Measurements from ENCODE around the gene CABCOCO1.

DNA sequence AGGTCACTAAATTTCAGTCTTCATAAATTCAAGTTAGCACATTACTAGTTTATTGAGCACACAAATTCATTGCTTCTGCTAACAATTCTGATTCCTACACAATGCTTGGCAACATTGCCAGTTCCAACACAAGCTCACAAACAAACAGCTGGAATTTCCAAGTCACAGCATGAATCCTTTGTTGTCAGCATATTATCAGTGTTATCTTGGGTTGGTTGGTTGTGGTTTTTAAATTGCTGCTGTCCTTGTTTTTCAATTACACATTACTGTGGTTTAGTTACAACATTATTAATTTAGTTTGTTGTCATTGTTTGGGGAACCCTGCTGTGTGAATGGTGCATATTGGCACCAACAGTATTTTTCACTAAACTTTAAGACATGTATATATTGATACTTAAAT, 152.8 kb downstream of the CABCOCO1 start:
- TF ChIP-seq POLR2AphosphoS5 (IDR thresholded peaks at IDR 0.05), result no peak
- TF ChIP-seq, protein P1, sequence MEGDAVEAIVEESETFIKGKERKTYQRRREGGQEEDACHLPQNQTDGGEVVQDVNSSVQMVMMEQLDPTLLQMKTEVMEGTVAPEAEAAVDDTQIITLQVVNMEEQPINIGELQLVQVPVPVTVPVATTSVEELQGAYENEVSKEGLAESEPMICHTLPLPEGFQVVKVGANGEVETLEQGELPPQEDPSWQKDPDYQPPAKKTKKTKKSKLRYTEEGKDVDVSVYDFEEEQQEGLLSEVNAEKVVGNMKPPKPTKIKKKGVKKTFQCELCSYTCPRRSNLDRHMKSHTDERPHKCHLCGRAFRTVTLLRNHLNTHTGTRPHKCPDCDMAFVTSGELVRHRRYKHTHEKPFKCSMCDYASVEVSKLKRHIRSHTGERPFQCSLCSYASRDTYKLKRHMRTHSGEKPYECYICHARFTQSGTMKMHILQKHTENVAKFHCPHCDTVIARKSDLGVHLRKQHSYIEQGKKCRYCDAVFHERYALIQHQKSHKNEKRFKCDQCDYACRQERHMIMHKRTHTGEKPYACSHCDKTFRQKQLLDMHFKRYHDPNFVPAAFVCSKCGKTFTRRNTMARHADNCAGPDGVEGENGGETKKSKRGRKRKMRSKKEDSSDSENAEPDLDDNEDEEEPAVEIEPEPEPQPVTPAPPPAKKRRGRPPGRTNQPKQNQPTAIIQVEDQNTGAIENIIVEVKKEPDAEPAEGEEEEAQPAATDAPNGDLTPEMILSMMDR (IDR thresholded peaks at IDR 0.05), result no peak

Measured in gastroesophageal sphincter (tissue), 3 donors.